ENCODE measurements around the gene RSL1D1.

DNA sequence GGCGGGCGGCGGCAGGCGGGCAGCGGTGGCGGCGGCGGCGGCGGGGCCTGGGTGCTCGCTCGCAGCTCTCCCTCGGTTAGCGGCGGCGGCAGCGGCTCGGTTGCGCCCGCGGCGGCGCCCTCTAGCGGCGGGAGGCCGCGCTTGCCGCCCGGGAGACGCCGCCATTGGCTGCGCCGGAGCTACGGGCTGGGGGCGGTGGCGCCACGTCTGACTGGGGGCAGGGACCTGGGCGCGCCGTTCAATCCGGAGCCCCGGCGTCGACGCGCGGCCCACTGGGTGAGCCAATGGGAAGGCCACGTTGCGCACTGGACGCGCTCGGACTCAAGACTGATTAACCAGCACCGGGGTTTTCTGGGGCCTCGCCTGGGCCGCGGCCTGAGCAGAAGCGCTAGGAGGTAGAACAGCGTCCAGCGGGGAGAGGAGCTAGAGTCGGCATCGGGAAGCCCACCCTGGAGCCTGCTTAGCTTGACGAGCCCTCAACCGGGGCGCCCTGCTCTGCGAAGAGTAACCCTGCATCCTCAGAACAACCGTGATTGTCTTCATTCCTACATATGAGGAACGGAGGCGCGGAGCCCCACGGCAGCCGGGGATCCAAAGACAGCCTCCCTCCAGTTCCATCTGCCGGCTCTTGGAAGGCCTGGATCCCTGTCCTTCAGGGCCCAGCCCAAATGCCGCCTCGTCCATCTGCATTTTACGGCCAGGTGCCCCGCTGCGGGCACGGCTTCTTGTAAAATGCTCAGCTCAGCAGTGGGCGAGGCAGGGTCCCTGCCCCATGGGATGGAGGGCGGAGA, 54.0 kb downstream of the RSL1D1 start, which contains the start of gene ZC3H7A:
- TF ChIP-seq, protein P1, sequence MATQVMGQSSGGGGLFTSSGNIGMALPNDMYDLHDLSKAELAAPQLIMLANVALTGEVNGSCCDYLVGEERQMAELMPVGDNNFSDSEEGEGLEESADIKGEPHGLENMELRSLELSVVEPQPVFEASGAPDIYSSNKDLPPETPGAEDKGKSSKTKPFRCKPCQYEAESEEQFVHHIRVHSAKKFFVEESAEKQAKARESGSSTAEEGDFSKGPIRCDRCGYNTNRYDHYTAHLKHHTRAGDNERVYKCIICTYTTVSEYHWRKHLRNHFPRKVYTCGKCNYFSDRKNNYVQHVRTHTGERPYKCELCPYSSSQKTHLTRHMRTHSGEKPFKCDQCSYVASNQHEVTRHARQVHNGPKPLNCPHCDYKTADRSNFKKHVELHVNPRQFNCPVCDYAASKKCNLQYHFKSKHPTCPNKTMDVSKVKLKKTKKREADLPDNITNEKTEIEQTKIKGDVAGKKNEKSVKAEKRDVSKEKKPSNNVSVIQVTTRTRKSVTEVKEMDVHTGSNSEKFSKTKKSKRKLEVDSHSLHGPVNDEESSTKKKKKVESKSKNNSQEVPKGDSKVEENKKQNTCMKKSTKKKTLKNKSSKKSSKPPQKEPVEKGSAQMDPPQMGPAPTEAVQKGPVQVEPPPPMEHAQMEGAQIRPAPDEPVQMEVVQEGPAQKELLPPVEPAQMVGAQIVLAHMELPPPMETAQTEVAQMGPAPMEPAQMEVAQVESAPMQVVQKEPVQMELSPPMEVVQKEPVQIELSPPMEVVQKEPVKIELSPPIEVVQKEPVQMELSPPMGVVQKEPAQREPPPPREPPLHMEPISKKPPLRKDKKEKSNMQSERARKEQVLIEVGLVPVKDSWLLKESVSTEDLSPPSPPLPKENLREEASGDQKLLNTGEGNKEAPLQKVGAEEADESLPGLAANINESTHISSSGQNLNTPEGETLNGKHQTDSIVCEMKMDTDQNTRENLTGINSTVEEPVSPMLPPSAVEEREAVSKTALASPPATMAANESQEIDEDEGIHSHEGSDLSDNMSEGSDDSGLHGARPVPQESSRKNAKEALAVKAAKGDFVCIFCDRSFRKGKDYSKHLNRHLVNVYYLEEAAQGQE (IDR thresholded peaks at IDR 0.05; ENCODE audit: insufficient replicate concordance, low read depth): peak; percentile 13
- TF ChIP-seq, protein P2, sequence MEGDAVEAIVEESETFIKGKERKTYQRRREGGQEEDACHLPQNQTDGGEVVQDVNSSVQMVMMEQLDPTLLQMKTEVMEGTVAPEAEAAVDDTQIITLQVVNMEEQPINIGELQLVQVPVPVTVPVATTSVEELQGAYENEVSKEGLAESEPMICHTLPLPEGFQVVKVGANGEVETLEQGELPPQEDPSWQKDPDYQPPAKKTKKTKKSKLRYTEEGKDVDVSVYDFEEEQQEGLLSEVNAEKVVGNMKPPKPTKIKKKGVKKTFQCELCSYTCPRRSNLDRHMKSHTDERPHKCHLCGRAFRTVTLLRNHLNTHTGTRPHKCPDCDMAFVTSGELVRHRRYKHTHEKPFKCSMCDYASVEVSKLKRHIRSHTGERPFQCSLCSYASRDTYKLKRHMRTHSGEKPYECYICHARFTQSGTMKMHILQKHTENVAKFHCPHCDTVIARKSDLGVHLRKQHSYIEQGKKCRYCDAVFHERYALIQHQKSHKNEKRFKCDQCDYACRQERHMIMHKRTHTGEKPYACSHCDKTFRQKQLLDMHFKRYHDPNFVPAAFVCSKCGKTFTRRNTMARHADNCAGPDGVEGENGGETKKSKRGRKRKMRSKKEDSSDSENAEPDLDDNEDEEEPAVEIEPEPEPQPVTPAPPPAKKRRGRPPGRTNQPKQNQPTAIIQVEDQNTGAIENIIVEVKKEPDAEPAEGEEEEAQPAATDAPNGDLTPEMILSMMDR (IDR thresholded peaks at IDR 0.05; ENCODE audit: insufficient read depth, low read length): no peak
- TF ChIP-seq POLR2AphosphoS5 (IDR thresholded peaks at IDR 0.05; ENCODE audit: low read depth): peak; percentile 58
- no peak for TF ChIP-seq SPI1 (IDR thresholded peaks at IDR 0.05; ENCODE audit: borderline replicate concordance, low read depth)
- no peak for TF ChIP-seq GABPA (IDR thresholded peaks at IDR 0.05; ENCODE audit: low read depth)
